ENCODE results near the gene CLASP1. TPM values are rescaled to one million over a fixed set of nuclear protein-coding genes. Genes with fewer than 3 reads are reported as not detected.

The CLASP1 gene
- total RNA-seq, 1 experiment from 2014 or later: 45.9 TPM

GRCh38 chr2:121502781-121503180, 146.5 kb downstream of the CLASP1 start:
- H3K56ac ChIP-seq (ENCODE audit: insufficient read length, low read depth, low read length): no peak overlapping the region
- no peak for TF ChIP-seq CTCF (conservative IDR thresholded peaks at IDR 0.05)
- no peak overlapping the region for H2AFZ ChIP-seq (ENCODE audit: low read length)
- 0 out of 2 replicates have a peak, but pooled peaks cover 2% of the 10 kb centered on the region for H3K79me2 ChIP-seq (ENCODE audit: insufficient read depth, low read length)
- no peak overlapping the region for H2BK20ac ChIP-seq (ENCODE audit: low read depth, low read length, poor library complexity, severe bottlenecking)
- H3K79me1 ChIP-seq (ENCODE audit: insufficient read depth, low read depth, low read length, poor library complexity, severe bottlenecking): no peaks in the 10 kb centered on the region
- H3T11ph ChIP-seq (ENCODE audit: low read length): no peak overlapping the region
- peaks cover 34 to 56% (median 52%) of the 10 kb centered on the region in 3 experiments for H3K36me3 Mint-ChIP-seq (ENCODE audit: insufficient read depth in 1 of 3, low read depth in 3 of 3)
- H2AK5ac ChIP-seq (ENCODE audit: insufficient read length, low read length): no peak overlapping the region
- no peaks in the 10 kb centered on the region for H3K4me1 ChIP-seq (ENCODE audit: insufficient read depth, low read length)
- H2BK120ac ChIP-seq (ENCODE audit: low read depth, low read length, poor library complexity, severe bottlenecking): no peak overlapping the region
- H3K9me3 Mint-ChIP-seq: peaks cover 8 to 9% of the 10 kb centered on the region in 2 experiments
- H2BK5ac ChIP-seq (ENCODE audit: insufficient read length, low read length): no peak overlapping the region
- no peak overlapping the region for H3K4me3 Mint-ChIP-seq
- H3K9me3 ChIP-seq (ENCODE audit: control insufficient read depth, low read depth, low read length): no peaks in the 10 kb centered on the region
- H3K4me2 ChIP-seq (ENCODE audit: insufficient read depth, insufficient read length, low read length): no peak overlapping the region
- H3K27ac ChIP-seq (ENCODE audit: insufficient read length, low read depth, low read length): no peak overlapping the region
- H3K23me2 ChIP-seq (ENCODE audit: insufficient read length, low read depth, low read length, poor library complexity, severe bottlenecking): no peaks in the 10 kb centered on the region
- no peak overlapping the region for H3K14ac ChIP-seq (ENCODE audit: insufficient read depth, low read length)
- H4K8ac ChIP-seq (replicated peaks; ENCODE audit: insufficient read length, low read depth, low read length): no peak overlapping the region
- peak overlapping the region in 1 of 3 experiments; percentile 14; a peak in 1 of 7 replicates for H3K27ac Mint-ChIP-seq
- H2BK12ac ChIP-seq (ENCODE audit: insufficient read length, low read depth, low read length): no peak overlapping the region
- no peak for DNase-seq
- H3K4ac ChIP-seq (ENCODE audit: low read depth, low read length): no peak overlapping the region
- no peak overlapping the region for H4K5ac ChIP-seq (ENCODE audit: insufficient read length, low read depth, low read length)
- no peaks in the 10 kb centered on the region for H4K20me1 ChIP-seq (ENCODE audit: control insufficient read depth, insufficient read depth, insufficient read length)
- H3K27me3 ChIP-seq (ENCODE audit: insufficient read depth, low read length): no peaks in the 10 kb centered on the region
- no peak overlapping the region for H3K9ac ChIP-seq (ENCODE audit: extremely low read depth, insufficient read length, low read length)
- H3K27me3 Mint-ChIP-seq (ENCODE audit: low read depth): no peaks in the 10 kb centered on the region
- no CpG with 5 or more reads among the region's 3 CpGs for WGBS (ENCODE audit: extremely low coverage, insufficient read length, low lambda C conversion rate)
- no peak overlapping the region for H4K91ac ChIP-seq (ENCODE audit: insufficient read length, low read depth, low read length)
- H2BK15ac ChIP-seq (ENCODE audit: low read depth, low read length): no peak overlapping the region
- H3K18ac ChIP-seq (ENCODE audit: insufficient read length, low read depth, low read length): no peak overlapping the region
- peaks cover 4 to 6% of the 10 kb centered on the region in 2 experiments; a peak in 1 of 4 replicates for H3K4me1 Mint-ChIP-seq
- no peak overlapping the region for H3K23ac ChIP-seq (ENCODE audit: insufficient read length, low read depth, low read length)

Measured in H9 (cell line).